Right lobe of liver (tissue), 6 donors: ENCODE data around the gene SYT1. TPM values are rescaled to one million over a fixed set of nuclear protein-coding genes. Genes with fewer than 3 reads are reported as not detected.

Experiments used
- ATAC-seq, 4 donors: fragments of 200-7000 bp; cut with Tn5 transposase; one replicate each; pipeline ENCODE4 v1.9.1; 2020; ENCODE audit warnings: mild to moderate bottlenecking in 4 of 4, moderate library complexity in 4 of 4
- DNase-seq, 3 donors: peaks; one replicate each; pipeline ENCODE4 v3.0.0-alpha.2; 2020
- H3K27ac ChIP-seq, 3 donors: fragments of 200-600 bp; one replicate each; pipeline ENCODE4 v1.8.0; 2022
- H3K27me3 ChIP-seq, 2 donors: fragments of 200-600 bp; one replicate each; pipeline ENCODE4 v1.8.0; 2022
- H3K36me3 ChIP-seq, 4 donors: fragments of 200-600 bp; sonication (generic) in 1 of 4; one replicate each; pipeline versions ENCODE4 v1.5.1 to v1.8.0; 2017 to 2022; ENCODE audit warnings: control low read depth in 1 of 4
- H3K4me1 ChIP-seq, 4 donors: fragments of 200-600 bp; sonication (generic) in 1 of 4; one replicate each; pipeline versions ENCODE4 v1.5.1 to v1.8.0; 2017 to 2022; ENCODE audit warnings: control low read depth in 1 of 4
- H3K4me3 ChIP-seq, 3 donors: fragments of 200-600 bp; one replicate each; pipeline ENCODE4 v1.8.0; 2022
- H3K9me3 ChIP-seq, 4 donors: fragments of 200-600 bp; sonication (generic) in 1 of 4; one replicate each; pipeline versions ENCODE4 v1.5.1 to v1.8.0; 2017 to 2022; ENCODE audit warnings: control low read depth in 1 of 4
- CTCF ChIP-seq, 4 donors: fragments of 200-600 bp in 3 of 4; fragments of 450-650 bp in 1 of 4; IDR thresholded peaks; one replicate each; pipeline versions ENCODE4 v1.5.1 to v1.8.0; 2016 to 2022; ENCODE audit warnings: antibody characterized with exemption in 4 of 4, mild to moderate bottlenecking in 2 of 4
- POLR2A ChIP-seq: fragments of 450-650 bp; IDR thresholded peaks from one replicate; pipeline ENCODE4 v1.6.1; 2017; ENCODE audit warnings: antibody characterized with exemption, mild to moderate bottlenecking
- WGBS: methylation state at CpG from one replicate; pipeline ENCODE4 v1.1.6; 2018; ENCODE audit warnings: low coverage, low lambda C conversion rate; ENCODE audit not compliant: insufficient coverage; ENCODE audit errors: missing lambda C conversion rate; 5-methylcytosine and 5-hydroxymethylcytosine counted together
- intact Hi-C, 2 donors: fragments of 100-400 bp; cut with DNase I; formaldehyde crosslinking; loops; one replicate each; pipeline versions ENCODE4 v1.11.2 to v1.14.1; 2022
- total RNA-seq, 6 experiments: library from RNA; depleted of rRNA in 2 of 6; stranded (reverse); fragments of >200 nt in 2 of 6; fragmentation: NEBNext Ultra II Directional in 3 of 6; extraction: Animal tissue kit (Norgen Biotek cat#: 25700) in 3 of 6; gene quantifications; one replicate each; pipeline versions ENCODE4 v1.1.0 to v1.2.4, GENCODE V29; 2016 to 2023
- donor health status: DM: no; HTN: yes; CAD: no.
- donor health status: DM: no; HTN: no; CAD: no.
- donor health status: DM: no; HTN: no; CAD: no.
- donor health status: DM: no; HTN: yes; CAD: no.
- donor health status: DM: no; HTN: yes; CAD: no.

Gene SYT1
- total RNA-seq, 6 experiments from 2014 or later, result 0.35 to 1.9 (median 0.81) TPM

GRCh38 chr12:79452906-79453305 lies 588.3 kb downstream of the SYT1 start:
- Histone ChIP-seq H3K9me3 (no peaks in the 10 kb centered on the region), H3K27me3 (no peaks in the 10 kb centered on the region), H3K4me1 (no peaks in the 10 kb centered on the region), H3K36me3 (no peaks in the 10 kb centered on the region), H3K4me3 (no peak overlapping the region), H3K27ac (no peak overlapping the region)
- intact Hi-C loops, result no loop called here
- DNase-seq (no peak), ATAC-seq (no peak)
- TF ChIP-seq CTCF (IDR thresholded peaks at IDR 0.05) (no peak), POLR2A (no peak)
- 49% methylated on average over 6 of the region's 6 CpGs for WGBS

- Histone ChIP-seq H3K4me1 (no peaks in the 10 kb centered on the region), H3K4me3 (no peak overlapping the region), H3K27ac (no peak overlapping the region), H3K27me3 (no peaks in the 10 kb centered on the region), H3K36me3 (no peaks in the 10 kb centered on the region), H3K9me3 (no peaks in the 10 kb centered on the region)
- no peak for TF ChIP-seq CTCF (IDR thresholded peaks at IDR 0.05)
- TF ChIP-seq POLR2A, result no peak
- no peak for ATAC-seq
- WGBS, result 68% methylated on average over 3 of the region's 3 CpGs
- no peak for DNase-seq
- intact Hi-C loops, result no loop called here
Observed at GRCh38 chr12:79453820-79454219, 589.2 kb downstream of the SYT1 start.

GRCh38 chr12:79454338-79454843 lies 589.8 kb downstream of the SYT1 start:
- WGBS, result 61% methylated on average over 3 of the region's 3 CpGs
- TF ChIP-seq CTCF (IDR thresholded peaks at IDR 0.05) (no peak), POLR2A (no peak)
- no peak overlapping the region for H3K27ac ChIP-seq
- no peaks in the 10 kb centered on the region for H3K4me1 ChIP-seq
- ATAC-seq (no peak), DNase-seq (no peak)
- H3K36me3 ChIP-seq, result no peaks in the 10 kb centered on the region
- intact Hi-C loops, result no loop called here
- no peaks in the 10 kb centered on the region for H3K27me3 ChIP-seq
- H3K4me3 ChIP-seq, result no peak overlapping the region
- no peaks in the 10 kb centered on the region for H3K9me3 ChIP-seq

- H3K4me3 ChIP-seq, result no peak overlapping the region
- no peaks in the 10 kb centered on the region for H3K9me3 ChIP-seq
- 65% methylated on average over 2 of the region's 2 CpGs for WGBS
- no peaks in the 10 kb centered on the region for H3K4me1 ChIP-seq
- DNase-seq (no peak), ATAC-seq (no peak)
- no peaks in the 10 kb centered on the region for H3K36me3 ChIP-seq
- TF ChIP-seq POLR2A (no peak), CTCF (IDR thresholded peaks at IDR 0.05) (no peak)
- H3K27ac ChIP-seq, result no peak overlapping the region
- H3K27me3 ChIP-seq, result no peaks in the 10 kb centered on the region
- intact Hi-C loops, result no loop called here
Observed at GRCh38 chr12:79455286-79455685, 590.7 kb downstream of the SYT1 start.

- ATAC-seq (no peak), DNase-seq (no peak)
- no peak overlapping the region for H3K4me3 ChIP-seq
- intact Hi-C loops, result no loop called here
- TF ChIP-seq POLR2A, result no peak
- TF ChIP-seq CTCF (IDR thresholded peaks at IDR 0.05), result no peak
- no peaks in the 10 kb centered on the region for H3K36me3 ChIP-seq
- no peaks in the 10 kb centered on the region for H3K9me3 ChIP-seq
- 51% methylated on average over 2 of the region's 4 CpGs for WGBS
- no peak overlapping the region for H3K27ac ChIP-seq
- H3K27me3 ChIP-seq, result no peaks in the 10 kb centered on the region
- H3K4me1 ChIP-seq, result no peaks in the 10 kb centered on the region
Observed at GRCh38 chr12:79482323-79482722, 617.7 kb downstream of the SYT1 start.
